Measurements from ENCODE around the gene FMOD. TPM values are rescaled to one million over a fixed set of nuclear protein-coding genes. Genes with fewer than 3 reads are reported as not detected.
"Not testable (repeated sequence)": the region's sequence is repeated elsewhere in the genome, so short reads cannot be mapped to it uniquely, and the experiment has no call there.

The FMOD gene
- total RNA-seq, 1 experiment from 2014 or later = 3.0 TPM

- DNase-seq (ENCODE audit: low read depth) = peak; percentile 78
These were observed 23.9 kb downstream of the FMOD start for GRCh38 chr1:203326830-203327683.

- DNase-seq (ENCODE audit: low read depth) = no peak
These were observed 25.4 kb downstream of the FMOD start for GRCh38 chr1:203325418-203326091.

- no peak for DNase-seq (ENCODE audit: low read depth)
These were observed 25.9 kb downstream of the FMOD start for GRCh38 chr1:203325026-203325417.

GRCh38 chr1:203324105-203325025 lies 26.6 kb downstream of the FMOD start:
- no peak for DNase-seq (ENCODE audit: low read depth)

GRCh38 chr1:203323587-203323986 lies 27.3 kb downstream of the FMOD start:
- DNase-seq (ENCODE audit: low read depth) = no peak

GRCh38 chr1:203322500-203323179 lies 28.3 kb downstream of the FMOD start:
- peak; percentile 52 for DNase-seq (ENCODE audit: low read depth)

GRCh38 chr1:203321273-203322052 lies 29.5 kb downstream of the FMOD start:
- DNase-seq (ENCODE audit: low read depth) = no peak

GRCh38 chr1:203320591-203321272 lies 30.2 kb downstream of the FMOD start:
- DNase-seq (ENCODE audit: low read depth) = peak; percentile 62

- no peak for DNase-seq (ENCODE audit: low read depth)
These were observed 32.7 kb downstream of the FMOD start for GRCh38 chr1:203318229-203318517.

GRCh38 chr1:203317429-203318228 lies 33.3 kb downstream of the FMOD start:
- DNase-seq (ENCODE audit: low read depth) = no peak

- DNase-seq (ENCODE audit: low read depth) = no peak
These were observed 34.3 kb downstream of the FMOD start for GRCh38 chr1:203316626-203317093.

GRCh38 chr1:203314025-203314759 lies 36.7 kb downstream of the FMOD start:
- DNase-seq (ENCODE audit: low read depth) = not testable (repeated sequence)

- no peak for DNase-seq (ENCODE audit: low read depth)
These were observed 39.3 kb downstream of the FMOD start for GRCh38 chr1:203311368-203312301.

- no peak for DNase-seq (ENCODE audit: low read depth)
These were observed 42.0 kb downstream of the FMOD start for GRCh38 chr1:203308923-203309331.

- DNase-seq (ENCODE audit: low read depth) = no peak
These were observed 42.5 kb downstream of the FMOD start for GRCh38 chr1:203308328-203308922.

GRCh38 chr1:203307641-203308126 lies 43.2 kb downstream of the FMOD start:
- no peak for DNase-seq (ENCODE audit: low read depth)

Measured in LHCN-M2 (cell line).